ENCODE measurements around the gene SPTBN1.

GRCh38 chr2:54695378-54695777 lies 239.3 kb downstream of the SPTBN1 start:
- TF ChIP-seq CBX8 (IDR thresholded peaks at IDR 0.05) (no peak), NR3C1 (IDR thresholded peaks at IDR 0.05) (no peak), FOSL2 (IDR thresholded peaks at IDR 0.05) (no peak), FOSL2 (CRISPR knock-in tag; IDR thresholded peaks at IDR 0.05) (no peak), MAFK (IDR thresholded peaks at IDR 0.05; ENCODE audit: partially characterized antibody) (no peak)
- TF ChIP-seq, protein P1, sequence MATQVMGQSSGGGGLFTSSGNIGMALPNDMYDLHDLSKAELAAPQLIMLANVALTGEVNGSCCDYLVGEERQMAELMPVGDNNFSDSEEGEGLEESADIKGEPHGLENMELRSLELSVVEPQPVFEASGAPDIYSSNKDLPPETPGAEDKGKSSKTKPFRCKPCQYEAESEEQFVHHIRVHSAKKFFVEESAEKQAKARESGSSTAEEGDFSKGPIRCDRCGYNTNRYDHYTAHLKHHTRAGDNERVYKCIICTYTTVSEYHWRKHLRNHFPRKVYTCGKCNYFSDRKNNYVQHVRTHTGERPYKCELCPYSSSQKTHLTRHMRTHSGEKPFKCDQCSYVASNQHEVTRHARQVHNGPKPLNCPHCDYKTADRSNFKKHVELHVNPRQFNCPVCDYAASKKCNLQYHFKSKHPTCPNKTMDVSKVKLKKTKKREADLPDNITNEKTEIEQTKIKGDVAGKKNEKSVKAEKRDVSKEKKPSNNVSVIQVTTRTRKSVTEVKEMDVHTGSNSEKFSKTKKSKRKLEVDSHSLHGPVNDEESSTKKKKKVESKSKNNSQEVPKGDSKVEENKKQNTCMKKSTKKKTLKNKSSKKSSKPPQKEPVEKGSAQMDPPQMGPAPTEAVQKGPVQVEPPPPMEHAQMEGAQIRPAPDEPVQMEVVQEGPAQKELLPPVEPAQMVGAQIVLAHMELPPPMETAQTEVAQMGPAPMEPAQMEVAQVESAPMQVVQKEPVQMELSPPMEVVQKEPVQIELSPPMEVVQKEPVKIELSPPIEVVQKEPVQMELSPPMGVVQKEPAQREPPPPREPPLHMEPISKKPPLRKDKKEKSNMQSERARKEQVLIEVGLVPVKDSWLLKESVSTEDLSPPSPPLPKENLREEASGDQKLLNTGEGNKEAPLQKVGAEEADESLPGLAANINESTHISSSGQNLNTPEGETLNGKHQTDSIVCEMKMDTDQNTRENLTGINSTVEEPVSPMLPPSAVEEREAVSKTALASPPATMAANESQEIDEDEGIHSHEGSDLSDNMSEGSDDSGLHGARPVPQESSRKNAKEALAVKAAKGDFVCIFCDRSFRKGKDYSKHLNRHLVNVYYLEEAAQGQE (IDR thresholded peaks at IDR 0.05) = no peak
- TF ChIP-seq, protein P2, sequence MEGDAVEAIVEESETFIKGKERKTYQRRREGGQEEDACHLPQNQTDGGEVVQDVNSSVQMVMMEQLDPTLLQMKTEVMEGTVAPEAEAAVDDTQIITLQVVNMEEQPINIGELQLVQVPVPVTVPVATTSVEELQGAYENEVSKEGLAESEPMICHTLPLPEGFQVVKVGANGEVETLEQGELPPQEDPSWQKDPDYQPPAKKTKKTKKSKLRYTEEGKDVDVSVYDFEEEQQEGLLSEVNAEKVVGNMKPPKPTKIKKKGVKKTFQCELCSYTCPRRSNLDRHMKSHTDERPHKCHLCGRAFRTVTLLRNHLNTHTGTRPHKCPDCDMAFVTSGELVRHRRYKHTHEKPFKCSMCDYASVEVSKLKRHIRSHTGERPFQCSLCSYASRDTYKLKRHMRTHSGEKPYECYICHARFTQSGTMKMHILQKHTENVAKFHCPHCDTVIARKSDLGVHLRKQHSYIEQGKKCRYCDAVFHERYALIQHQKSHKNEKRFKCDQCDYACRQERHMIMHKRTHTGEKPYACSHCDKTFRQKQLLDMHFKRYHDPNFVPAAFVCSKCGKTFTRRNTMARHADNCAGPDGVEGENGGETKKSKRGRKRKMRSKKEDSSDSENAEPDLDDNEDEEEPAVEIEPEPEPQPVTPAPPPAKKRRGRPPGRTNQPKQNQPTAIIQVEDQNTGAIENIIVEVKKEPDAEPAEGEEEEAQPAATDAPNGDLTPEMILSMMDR (IDR thresholded peaks at IDR 0.05) = no peak
